Stimulated activated CD4-positive, alpha-beta T cell treated with anti-CD3 and anti-CD28 coated beads, Interleukin-15, amount 100 ng/mL, for 1 hour (primary cell): ENCODE data around the gene KCNQ4.

Source experiments
- DNase-seq, 2 donors: peaks; one replicate each; pipeline ENCODE4 v3.0.0-alpha.2; 2020; ENCODE audit warnings: low read depth in 1 of 2, low spot score in 1 of 2

The KCNQ4 gene

GRCh38 chr1:40857737-40858136 is 74.2 kb downstream of the KCNQ4 start:
- DNase-seq: no peak

DNA sequence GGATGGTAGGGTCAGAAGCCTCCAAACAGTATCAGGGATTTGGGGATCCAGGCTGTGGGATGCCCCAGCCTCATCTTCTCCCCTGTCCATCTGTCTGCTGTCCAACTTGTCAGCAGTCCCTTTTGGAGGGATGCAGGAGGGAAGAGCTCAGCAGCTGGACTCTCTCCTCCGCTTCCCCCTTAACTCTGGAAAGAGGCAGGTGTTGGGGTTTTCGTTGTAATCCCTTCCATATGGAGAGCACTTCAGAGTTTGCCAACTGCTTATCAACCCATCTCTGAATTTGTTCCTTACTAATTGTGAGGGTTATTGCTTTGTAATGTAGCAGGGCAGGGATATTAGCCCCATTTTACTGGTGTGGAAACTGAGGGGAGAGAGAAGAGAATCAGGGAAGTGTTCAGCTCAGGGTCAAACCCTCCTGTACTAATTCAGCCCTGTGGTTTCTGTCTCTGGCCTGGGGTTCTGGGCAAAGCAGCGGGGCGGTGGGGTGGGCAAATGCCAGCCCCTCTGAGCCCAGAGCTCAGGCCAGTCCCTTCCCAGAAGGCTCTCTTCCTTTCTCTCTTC is 75.3 kb downstream of the KCNQ4 start:
- DNase-seq: no peak

DNA sequence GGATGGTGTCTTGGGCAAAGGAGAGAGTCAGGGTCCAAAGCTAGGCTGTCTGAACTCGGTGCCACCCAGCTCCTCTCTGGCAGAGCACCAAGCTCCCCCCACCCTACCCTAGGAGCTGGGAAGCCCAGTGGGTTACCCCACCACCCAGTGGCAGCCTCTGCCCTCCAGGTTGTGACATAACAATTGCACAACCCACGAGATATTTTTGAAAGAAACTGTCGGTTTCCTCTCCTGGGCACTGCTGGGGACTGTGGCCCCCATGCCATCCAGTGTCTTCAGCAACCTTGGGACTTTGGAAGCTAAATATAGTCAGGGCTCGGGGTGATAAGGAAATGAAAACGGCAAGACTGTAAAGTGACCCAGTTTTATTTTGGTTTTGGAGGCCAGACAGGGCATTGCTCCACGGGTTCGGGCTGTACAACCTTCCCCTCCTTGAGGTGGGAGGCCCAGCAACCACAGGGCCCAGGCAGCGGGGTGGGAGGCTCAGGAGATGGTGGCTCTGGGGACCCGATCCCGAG is 77.2 kb downstream of the KCNQ4 start:
- no peak for DNase-seq

DNA sequence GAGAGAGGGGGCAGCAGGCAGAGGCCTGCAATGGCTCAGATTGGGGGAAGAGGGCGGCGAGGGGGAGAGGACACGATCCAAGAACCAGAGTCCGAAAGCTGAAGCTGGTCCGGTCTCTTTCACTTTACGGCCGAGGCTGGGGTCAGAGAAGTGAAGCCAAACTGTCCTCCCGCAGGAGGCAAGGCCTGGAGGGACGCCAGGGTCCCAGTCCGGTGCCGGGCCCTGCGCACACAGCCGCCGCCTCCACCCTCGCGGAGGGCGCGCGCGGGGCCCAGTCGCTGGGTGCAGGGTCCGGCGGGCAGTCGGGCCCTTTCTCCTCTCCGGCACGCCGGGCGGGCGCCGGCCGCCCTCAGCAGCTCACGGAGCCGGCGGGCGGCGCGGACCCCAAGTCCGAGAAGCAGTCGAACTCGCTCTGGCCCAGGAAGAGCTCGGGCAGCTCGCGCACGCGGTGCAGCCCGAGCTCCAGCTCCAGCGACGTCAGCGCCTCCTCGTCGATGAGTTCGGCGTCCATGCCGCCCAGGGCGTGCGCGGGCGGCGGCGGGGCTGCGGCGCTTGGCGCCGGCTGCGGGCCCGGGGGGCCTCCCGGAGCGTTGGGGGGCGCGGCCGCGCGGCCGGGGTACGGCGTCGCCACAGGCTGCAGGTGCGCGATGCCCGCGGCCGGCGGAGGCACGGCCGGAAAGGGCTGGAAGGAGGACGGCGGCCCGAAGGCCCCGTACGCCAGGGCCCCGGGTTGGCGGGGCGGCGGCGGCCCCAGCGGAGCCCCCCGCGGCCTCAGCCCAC is 77.8 kb downstream of the KCNQ4 start:
- DNase-seq: peak in 1 of 2 donors; percentile 24

GRCh38 chr1:40862008-40862863 is 78.6 kb downstream of the KCNQ4 start, which contains the start of gene CITED4:
CITED4 (minus strand) TSS chr1:40862363; CDS start chr1:40862127, 236 bp downstream.
- DNase-seq: peak; percentile 92 to 94

- no peak for DNase-seq
Observed at GRCh38 chr1:40868051-40868723, 84.6 kb downstream of the KCNQ4 start.

DNA sequence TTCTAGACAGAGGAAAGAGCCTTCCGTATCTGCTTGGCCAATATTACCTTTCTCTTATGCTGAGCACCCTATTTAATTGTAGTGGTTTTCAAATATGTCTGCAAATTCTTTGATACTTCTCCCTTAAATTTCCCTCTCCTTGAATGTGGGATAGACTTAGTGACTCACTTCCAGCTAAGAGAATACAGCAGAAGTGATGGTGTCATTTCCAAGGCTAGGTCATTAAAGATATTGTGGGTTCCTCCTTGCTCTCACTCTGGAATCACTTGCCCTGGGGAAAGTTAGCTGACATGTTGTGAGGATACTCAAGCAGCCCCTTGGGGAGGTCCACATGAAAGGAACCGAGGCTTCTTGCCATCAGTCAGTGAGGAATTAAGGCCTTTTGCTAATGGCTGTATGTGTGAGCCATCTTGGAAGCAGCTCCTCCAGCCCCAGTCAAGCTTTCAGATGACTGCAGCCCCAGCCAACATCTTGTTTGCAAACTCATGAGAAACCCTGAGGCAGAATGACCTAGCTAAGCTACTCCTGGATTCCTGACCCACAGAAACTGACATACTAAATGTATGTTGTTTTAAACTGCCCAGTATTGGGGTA is 86.6 kb downstream of the KCNQ4 start:
- DNase-seq: no peak

GRCh38 chr1:40872276-40872675 is 88.7 kb downstream of the KCNQ4 start:
- no peak for DNase-seq

DNA sequence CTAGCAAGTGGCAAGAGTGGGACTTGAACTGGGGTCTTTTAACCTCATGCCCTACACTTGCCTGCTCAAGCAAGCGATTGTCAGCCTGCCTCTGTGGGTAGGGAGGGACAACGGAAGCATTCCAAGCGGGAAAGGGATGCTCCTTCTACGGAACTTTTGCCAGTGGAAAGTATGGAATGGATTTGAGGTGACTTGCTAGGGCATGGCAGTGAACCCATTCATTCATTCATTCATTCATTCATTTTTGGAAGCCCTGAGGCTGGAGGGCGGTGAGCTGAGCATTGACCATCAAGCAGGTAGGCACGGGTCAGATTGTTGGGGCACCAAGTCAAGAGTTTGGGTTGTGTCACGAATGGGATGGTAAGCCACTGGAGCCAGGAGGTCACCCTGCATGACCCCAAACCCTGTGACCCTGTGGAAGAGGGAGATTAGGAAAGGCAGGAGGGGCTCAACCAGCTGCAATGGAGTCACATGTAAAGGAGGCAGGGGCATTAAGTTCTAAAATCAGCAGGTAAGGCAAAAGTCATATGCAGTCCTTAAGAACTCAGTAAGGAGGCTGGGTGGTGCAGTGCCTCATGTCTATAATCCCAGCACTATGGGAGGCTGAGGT is 90.4 kb downstream of the KCNQ4 start:
- no peak for DNase-seq

DNA sequence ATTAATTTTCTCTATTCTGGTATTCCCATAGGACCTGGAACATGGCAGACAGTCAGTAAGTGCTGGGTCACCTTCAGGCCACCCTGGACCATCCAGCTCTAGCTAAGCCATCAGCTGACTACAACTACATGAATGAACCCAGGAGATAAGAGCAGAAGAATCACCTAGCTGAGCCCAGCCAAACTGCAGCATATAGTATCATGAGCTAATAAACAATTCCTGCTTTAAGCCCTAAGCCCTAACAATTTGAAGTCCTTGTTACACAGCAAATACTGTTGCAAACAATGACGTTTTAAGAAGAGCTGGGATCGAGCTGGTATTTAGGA is 92.8 kb downstream of the KCNQ4 start:
- DNase-seq: no peak

DNA sequence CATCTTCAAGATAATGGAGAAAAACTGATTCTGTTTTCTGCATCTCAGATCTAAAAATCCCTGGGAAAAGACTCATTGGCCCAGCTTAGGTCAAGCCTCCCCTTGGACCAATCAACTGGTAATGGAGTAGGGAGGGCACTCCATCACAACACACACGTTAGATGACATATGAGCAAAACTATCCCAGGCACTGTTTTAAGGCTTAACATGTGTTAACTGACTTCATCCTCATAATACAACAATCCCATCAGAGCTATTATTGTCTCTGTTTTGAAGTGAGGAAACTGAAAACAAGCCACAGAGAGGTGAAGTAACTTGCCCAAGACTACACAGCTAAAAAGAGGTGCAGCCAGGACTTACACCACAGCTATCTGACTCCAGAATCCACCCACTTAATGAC is 93.3 kb downstream of the KCNQ4 start:
- no peak for DNase-seq

DNA sequence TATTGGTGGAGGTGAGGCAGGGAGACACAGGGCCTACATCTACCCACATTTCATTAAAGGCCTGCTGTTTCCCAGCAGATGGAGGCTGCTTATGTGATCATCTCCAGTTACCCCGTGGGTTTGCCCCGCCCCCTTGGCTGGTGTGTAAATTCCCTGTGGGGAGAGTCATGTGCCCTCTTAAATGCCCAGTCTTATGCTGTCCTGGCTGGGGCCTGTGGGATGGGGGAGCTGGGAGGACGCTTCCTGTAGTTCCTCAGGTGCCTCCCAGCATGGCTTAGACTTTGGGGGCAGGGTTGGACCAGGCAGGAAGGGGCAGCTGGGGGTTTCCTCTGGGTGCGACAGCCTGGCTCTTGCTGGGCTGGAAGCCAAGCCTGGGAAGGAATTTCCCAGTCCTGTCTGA is 94.1 kb downstream of the KCNQ4 start:
- no peak for DNase-seq

- DNase-seq: no peak
Observed at GRCh38 chr1:40878906-40879305, 95.3 kb downstream of the KCNQ4 start.

DNA sequence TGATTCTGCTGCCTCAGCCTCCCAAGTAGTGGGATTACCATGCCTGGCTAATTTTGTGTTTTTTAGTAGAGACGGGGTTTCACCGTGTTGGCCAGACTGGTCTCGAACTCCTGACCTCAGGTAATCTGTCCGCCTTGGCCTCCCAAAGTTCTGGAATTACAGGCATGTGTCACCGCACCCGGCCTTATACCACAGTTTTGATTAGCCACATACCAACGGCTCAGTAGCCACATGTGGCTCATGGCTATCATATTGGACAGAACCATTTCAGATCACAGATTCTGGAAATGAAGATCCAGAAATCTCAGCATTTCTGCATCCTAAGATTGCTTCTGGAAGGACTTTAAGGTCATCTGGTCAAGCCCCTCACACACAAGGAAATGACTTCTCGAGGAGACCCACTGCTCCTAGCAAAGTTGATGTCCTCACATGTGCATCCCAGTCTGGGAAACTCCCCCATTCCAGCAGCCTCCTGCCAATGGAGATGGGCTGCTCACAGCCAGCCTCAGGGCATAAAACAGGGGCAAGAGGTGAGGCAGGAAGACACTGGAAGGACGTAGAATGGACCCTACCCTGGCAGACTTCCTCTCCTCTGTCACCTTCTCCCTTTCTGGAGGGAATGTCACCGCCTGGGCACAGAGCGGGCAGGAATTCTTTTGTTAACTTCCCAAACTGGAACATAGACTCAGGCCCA is 96.0 kb downstream of the KCNQ4 start:
- no peak for DNase-seq

DNA sequence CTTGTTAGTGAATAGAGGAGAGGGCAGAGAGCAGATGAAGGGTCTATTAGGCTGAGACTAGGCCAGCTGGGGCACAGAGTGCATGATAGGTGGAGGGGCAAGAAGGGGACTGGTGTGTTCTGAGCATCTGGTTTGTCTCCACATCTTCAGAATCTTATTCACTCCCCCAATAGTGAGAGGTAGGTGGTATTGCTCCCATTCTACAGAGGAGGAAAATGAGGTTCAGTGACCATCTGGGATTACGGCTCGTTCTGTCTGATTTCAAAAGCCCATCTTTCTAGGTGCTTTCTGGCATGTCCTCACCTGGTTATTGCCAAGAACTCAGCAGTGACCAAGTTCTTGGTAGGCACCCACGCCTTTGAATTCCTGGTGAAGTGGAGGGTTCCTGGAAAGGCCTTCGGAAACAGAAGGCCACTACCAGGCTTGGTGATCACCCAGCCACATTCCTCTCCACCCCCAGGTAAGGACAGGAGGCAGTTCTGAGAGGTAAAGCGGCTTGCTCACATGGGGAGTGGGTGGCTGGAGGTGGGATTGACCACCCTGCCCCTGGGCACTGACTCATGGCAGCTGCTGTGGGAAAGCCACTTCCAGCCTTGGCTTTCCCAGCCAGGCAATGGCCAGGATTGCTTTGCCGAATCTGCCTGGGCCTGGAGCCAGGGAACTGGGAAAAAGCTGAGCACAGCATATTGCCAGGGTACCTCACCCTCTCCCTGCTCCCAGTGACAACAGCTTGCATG is 97.4 kb downstream of the KCNQ4 start:
- no peak for DNase-seq

DNA sequence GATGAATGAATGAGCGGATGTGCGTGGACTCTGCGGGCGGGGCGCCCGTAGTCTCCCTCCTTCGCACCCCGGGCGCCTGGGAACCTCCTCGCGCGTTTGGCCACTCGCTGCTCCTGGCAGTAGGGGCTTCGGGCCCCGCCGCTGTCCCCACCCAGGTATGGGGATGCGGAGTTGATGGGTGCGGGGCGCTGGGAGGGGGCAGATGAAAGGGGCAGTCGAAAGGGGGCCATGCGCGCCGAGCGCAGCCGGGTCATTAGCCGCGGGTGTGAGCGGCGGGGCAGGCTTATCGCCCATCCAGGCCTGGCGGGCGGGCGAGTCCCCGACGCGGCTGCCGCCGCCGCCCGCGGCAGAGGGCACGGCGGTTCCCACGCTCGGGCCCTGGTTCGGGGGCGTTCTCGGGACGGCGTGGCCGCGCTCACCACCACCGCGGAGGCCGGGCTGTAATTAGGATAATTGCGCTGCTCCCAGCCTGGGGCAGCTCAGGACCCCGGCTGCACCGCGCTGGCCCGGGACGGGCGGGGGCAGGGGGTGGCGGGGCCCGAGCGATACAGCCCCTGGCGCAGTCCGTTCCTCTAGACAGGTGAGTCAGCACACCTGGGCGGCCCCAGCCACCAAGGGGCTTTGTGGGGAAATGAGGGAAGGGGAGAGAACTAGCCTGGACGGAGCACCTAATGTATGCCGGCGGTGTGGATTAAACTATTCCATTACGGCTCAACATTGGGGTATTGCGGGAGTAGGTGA is 100.6 kb downstream of the KCNQ4 start:
- no peak for DNase-seq

DNA sequence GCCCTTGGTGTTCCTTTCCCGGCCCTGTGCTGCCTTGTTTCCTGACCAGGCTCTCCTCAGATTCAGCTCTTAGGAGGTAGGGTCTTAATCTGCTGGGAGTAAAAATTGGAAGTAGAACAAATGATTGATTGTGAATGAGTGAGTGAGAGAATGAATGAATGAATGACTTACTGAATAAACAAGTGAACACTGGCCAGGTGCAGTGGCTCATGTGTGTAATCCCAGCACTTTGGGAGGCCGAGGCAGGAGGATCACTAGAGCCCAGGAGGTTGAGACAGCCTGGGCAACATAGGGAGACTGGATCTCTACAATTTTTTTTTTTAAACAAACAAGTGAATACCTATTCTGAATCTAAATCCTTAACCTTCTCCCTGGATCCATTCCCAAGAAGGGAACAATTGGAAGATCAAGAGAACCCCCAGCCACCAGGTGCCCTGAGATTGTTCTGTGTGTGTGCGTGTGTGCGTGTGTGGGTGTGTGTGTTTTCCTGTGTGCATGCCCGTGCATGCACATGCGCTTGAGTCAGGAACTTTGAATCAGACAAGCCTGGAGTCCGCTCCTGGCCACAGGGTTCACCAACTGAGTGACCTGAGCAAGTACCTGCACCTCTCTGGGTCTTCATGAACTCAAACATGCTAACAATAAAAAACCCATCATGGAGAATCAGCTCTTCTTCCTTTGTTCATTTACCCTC is 102.9 kb downstream of the KCNQ4 start:
- no peak for DNase-seq

DNA sequence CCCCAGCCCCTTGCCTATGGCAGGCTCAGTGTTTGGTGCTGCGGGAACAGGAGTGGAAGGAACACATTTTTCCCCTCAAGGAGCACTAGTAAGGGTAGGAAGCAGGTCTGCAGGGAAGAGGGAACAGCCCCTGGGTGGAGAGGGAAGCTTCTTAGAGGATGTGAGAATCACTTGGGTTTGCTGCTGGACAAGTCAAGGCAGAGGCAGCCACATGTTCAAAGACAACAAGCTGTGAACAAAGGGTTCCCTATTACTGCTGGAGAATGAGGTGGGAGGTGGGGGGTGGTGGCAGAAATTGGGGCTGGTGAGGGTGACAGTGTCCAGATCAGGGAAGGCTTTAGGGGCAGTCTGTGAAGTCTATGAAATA is 103.4 kb downstream of the KCNQ4 start:
- no peak for DNase-seq
